Erythroblast (primary cell): ENCODE measurements around the gene USPL1.

Experiments
- GATA1 ChIP-seq: IDR thresholded peaks from 2 replicates; pipeline ENCODE4 v1.6.1; 2011; ENCODE audit warnings: low read depth, mild to moderate bottlenecking, control low read depth, low read length, moderate library complexity
- POLR2A ChIP-seq: IDR thresholded peaks from 2 replicates; pipeline ENCODE4 v1.6.1; 2011; ENCODE audit warnings: mild to moderate bottlenecking, low read length

- TF ChIP-seq POLR2A = no peak
- no peak for TF ChIP-seq GATA1
Measured at GRCh38 chr13:30668312-30668711, 50.6 kb downstream of the USPL1 start.
